HEK293 (cell line): Measurements from ENCODE around the gene TUBB3.

Experiments
- CTCF ChIA-PET: fragments of 350-600 bp; formaldehyde crosslinking; extraction: SDS; loops from one replicate; lab custom pipeline; 2021; ENCODE audit warnings: antibody characterized with exemption; lab: Yijun Ruan, JAX
- POLR2A ChIA-PET: fragments of 300-600 bp; formaldehyde crosslinking; extraction: SDS; loops from one replicate; lab custom pipeline; 2020; ENCODE audit warnings: antibody characterized with exemption, inconsistent platforms; lab: Yijun Ruan, JAX
- H3K27ac ChIP-seq: fragments of 200-500 bp; sonication (Bioruptor generic); 2 replicates; pipeline ENCODE4 v1.5.1; 2014; ENCODE audit warnings: low read depth, low read length, control low read depth, inconsistent platforms; ENCODE audit errors: extremely low read depth
- H3K36me3 ChIP-seq, 2 experiments: fragments of 200-500 bp in 1 of 2; sonication (Bioruptor generic) in 1 of 2; 1 replicate in 1 of 2; 2 replicates in 1 of 2; pipeline ENCODE4 v1.5.1; 2014 to 2017; ENCODE audit warnings: inconsistent platforms in 2 of 2, low read length in 2 of 2; ENCODE audit not compliant: control insufficient read depth in 2 of 2, insufficient read depth in 1 of 2
- H3K4me1 ChIP-seq: fragments of 200-500 bp; sonication (Bioruptor generic); 2 replicates; pipeline ENCODE4 v1.5.1; 2014; ENCODE audit warnings: mild to moderate bottlenecking, low read length, inconsistent platforms; ENCODE audit not compliant: control insufficient read depth, insufficient read depth
- H3K4me3 ChIP-seq: 2 replicates; pipeline ENCODE4 v1.5.1; 2011; ENCODE audit warnings: low read depth, mild to moderate bottlenecking, control low read depth, low read length, moderate library complexity
- H3K9me3 ChIP-seq: fragments of 200-500 bp; sonication (Bioruptor generic); 2 replicates; pipeline ENCODE4 v1.5.1; 2014; ENCODE audit warnings: low read depth, low read length, inconsistent platforms; ENCODE audit not compliant: control insufficient read depth, insufficient read depth
- EGR2 ChIP-seq: fragments of 450-650 bp; formaldehyde crosslinking; IDR thresholded peaks from 2 replicates; pipeline ENCODE4 v1.5.1; 2016; ENCODE audit warnings: low read depth, missing biosample characterization, missing genetic modification characterization
- GLI4 ChIP-seq: fragments of 450-650 bp; formaldehyde crosslinking; IDR thresholded peaks from 2 replicates; pipeline ENCODE4 v1.5.1; 2016; ENCODE audit warnings: missing biosample characterization, missing genetic modification characterization
- HIC1 ChIP-seq: fragments of 450-650 bp; formaldehyde crosslinking; IDR thresholded peaks from 2 replicates; pipeline ENCODE4 v1.5.1; 2016; ENCODE audit warnings: missing biosample characterization, missing genetic modification characterization
- KLF10 ChIP-seq: fragments of 450-650 bp; IDR thresholded peaks from 2 replicates; pipeline ENCODE4 v1.5.1; 2018; ENCODE audit warnings: missing biosample characterization, mild to moderate bottlenecking, missing genetic modification characterization
- PRDM2 ChIP-seq: fragments of 450-650 bp; formaldehyde crosslinking; IDR thresholded peaks from 2 replicates; pipeline ENCODE4 v1.5.1; 2016; ENCODE audit warnings: missing biosample characterization, missing genetic modification characterization, borderline replicate concordance
- SP7 ChIP-seq: fragments of 450-650 bp; formaldehyde crosslinking; IDR thresholded peaks from 2 replicates; pipeline ENCODE4 v1.5.1; 2016; ENCODE audit warnings: missing biosample characterization, missing genetic modification characterization
- YY1 ChIP-seq: fragments of 450-650 bp; formaldehyde crosslinking; IDR thresholded peaks from 2 replicates; pipeline ENCODE4 v1.5.1; 2018; ENCODE audit warnings: missing biosample characterization, missing genetic modification characterization
- ZBTB17 ChIP-seq: fragments of 450-650 bp; formaldehyde crosslinking; IDR thresholded peaks from 2 replicates; pipeline ENCODE4 v1.5.1; 2016; ENCODE audit warnings: missing biosample characterization, missing genetic modification characterization
- ZBTB26 ChIP-seq: fragments of 450-650 bp; formaldehyde crosslinking; optimal IDR thresholded peaks from 2 replicates; pipeline ENCODE3; 2016; ENCODE audit warnings: missing biosample characterization, mild to moderate bottlenecking, missing genetic modification characterization
- ZEB2 ChIP-seq: fragments of 450-650 bp; formaldehyde crosslinking; IDR thresholded peaks from 2 replicates; pipeline ENCODE4 v1.5.1; 2016; ENCODE audit warnings: missing biosample characterization, missing genetic modification characterization
- ZFP37 ChIP-seq: fragments of 450-650 bp; formaldehyde crosslinking; IDR thresholded peaks from 2 replicates; pipeline ENCODE4 v1.5.1; 2016; ENCODE audit warnings: missing biosample characterization, missing genetic modification characterization
- ZFP69B ChIP-seq: fragments of 450-650 bp; formaldehyde crosslinking; IDR thresholded peaks from 2 replicates; pipeline ENCODE4 v1.5.1; 2016; ENCODE audit warnings: missing biosample characterization, missing genetic modification characterization
- ZIC2 ChIP-seq: fragments of 450-650 bp; formaldehyde crosslinking; IDR thresholded peaks from 2 replicates; pipeline ENCODE4 v1.5.1; 2016; ENCODE audit warnings: missing biosample characterization, missing genetic modification characterization
- ZNF112 ChIP-seq: fragments of 450-650 bp; formaldehyde crosslinking; IDR thresholded peaks from 2 replicates; pipeline ENCODE4 v1.5.0; 2017; ENCODE audit warnings: missing biosample characterization, missing genetic modification characterization
- ZNF114 ChIP-seq: fragments of 450-650 bp; formaldehyde crosslinking; IDR thresholded peaks from 2 replicates; pipeline ENCODE4 v1.5.0; 2017; ENCODE audit warnings: missing biosample characterization, missing genetic modification characterization
- ZNF138 ChIP-seq: fragments of 450-650 bp; formaldehyde crosslinking; IDR thresholded peaks from 2 replicates; pipeline ENCODE4 v1.5.1; 2016; ENCODE audit warnings: missing biosample characterization, missing genetic modification characterization, borderline replicate concordance
- ZNF146 ChIP-seq: fragments of 450-650 bp; formaldehyde crosslinking; IDR thresholded peaks from 2 replicates; pipeline ENCODE4 v1.5.1; 2016; ENCODE audit warnings: missing biosample characterization, missing genetic modification characterization
- ZNF221 ChIP-seq: fragments of 450-650 bp; formaldehyde crosslinking; IDR thresholded peaks from 2 replicates; pipeline ENCODE4 v1.5.1; 2017; ENCODE audit warnings: missing biosample characterization, missing genetic modification characterization, borderline replicate concordance
- ZNF501 ChIP-seq: fragments of 450-650 bp; formaldehyde crosslinking; IDR thresholded peaks from 2 replicates; pipeline ENCODE4 v1.5.1; 2016; ENCODE audit warnings: missing biosample characterization, missing genetic modification characterization
- ZNF529 ChIP-seq: fragments of 450-650 bp; formaldehyde crosslinking; IDR thresholded peaks from 2 replicates; pipeline ENCODE4 v1.5.1; 2017; ENCODE audit warnings: missing genetic modification characterization, missing biosample characterization; ENCODE audit not compliant: insufficient replicate concordance
- ZNF585B ChIP-seq: fragments of 450-650 bp; formaldehyde crosslinking; IDR thresholded peaks from 2 replicates; pipeline ENCODE4 v1.5.1; 2016; ENCODE audit warnings: missing biosample characterization, missing genetic modification characterization
- ZNF596 ChIP-seq: fragments of 450-650 bp; IDR thresholded peaks from 2 replicates; pipeline ENCODE4 v1.5.0; 2018; ENCODE audit warnings: missing biosample characterization, mild to moderate bottlenecking, missing genetic modification characterization, moderate library complexity
- ZNF600 ChIP-seq: fragments of 450-650 bp; formaldehyde crosslinking; IDR thresholded peaks from 2 replicates; pipeline ENCODE4 v1.5.1; 2016; ENCODE audit warnings: missing biosample characterization, missing genetic modification characterization
- ZNF692 ChIP-seq: fragments of 450-650 bp; formaldehyde crosslinking; IDR thresholded peaks from 2 replicates; pipeline ENCODE4 v1.5.1; 2016; ENCODE audit warnings: missing biosample characterization, missing genetic modification characterization
- ZXDB ChIP-seq: fragments of 450-650 bp; formaldehyde crosslinking; IDR thresholded peaks from 2 replicates; pipeline ENCODE4 v1.5.1; 2016; ENCODE audit warnings: missing biosample characterization, missing genetic modification characterization

TUBB3 gene

GRCh38 chr16:89921702-89922476 is 1.3 kb upstream of the TUBB3 start (continued):
- TF ChIP-seq YY1 (tag by site-specific recombination) (no peak), ZNF501 (tag by site-specific recombination) (no peak), ZNF114 (tag by site-specific recombination) (no peak), ZNF585B (tag by site-specific recombination) (no peak), ZNF529 (tag by site-specific recombination) (no peak), ZNF596 (tag by site-specific recombination) (0 out of 2 replicates have a peak, but pooled peaks have one; percentile 8), ZNF138 (tag by site-specific recombination) (no peak), ZXDB (tag by site-specific recombination) (peak; percentile 35; the same call in 1 of the 2 replicates), PRDM2 (tag by site-specific recombination) (no peak), HIC1 (tag by site-specific recombination) (no peak)
- TF ChIP-seq, all 188 proteins: peak for 27

GRCh38 chr16:89922477-89922883 is 662 bp upstream of the TUBB3 start:
- no peaks in the 10 kb centered on the region for H3K36me3 ChIP-seq
- ChIA-PET CTCF (interaction anchor here (0.7 to 2.7 kb wide), 4 partner anchors 11 to 76 kb away, joined by 3 to 16 read pairs (median 4); no protein-coding TSS in a partner anchor), POLR2A (interaction anchor here (0.5 to 2.5 kb wide), 19 partner anchors 9 to 222 kb away, joined by 3 to 32 read pairs (median 6); partner anchors contain the start of genes DBNDD1, SPATA2L and TCF25)
- peaks cover 25% of the 10 kb centered on the region for H3K4me1 ChIP-seq
- peak overlapping the region; percentile 37 for H3K4me3 ChIP-seq
- H3K27ac ChIP-seq = peak overlapping the region; percentile 70
- H3K9me3 ChIP-seq = no peaks in the 10 kb centered on the region
- TF ChIP-seq EGR2 (tag by site-specific recombination) = peak; percentile 35; the same call in 1 of the 2 replicates
- no peak for TF ChIP-seq ZFP37
- TF ChIP-seq ZNF600 (tag by site-specific recombination) = peak; percentile 37; the same call in 1 of the 2 replicates
- peak; percentile 48; the same call in 1 of the 2 replicates for TF ChIP-seq ZNF692 (tag by site-specific recombination)
- peak; percentile 65 for TF ChIP-seq ZBTB26 (tag by site-specific recombination)
- TF ChIP-seq ZNF501 (tag by site-specific recombination) = no peak
- 0 out of 2 replicates have a peak, but pooled peaks have one; percentile 44 for TF ChIP-seq KLF10 (tag by site-specific recombination)
- TF ChIP-seq ZBTB17 (tag by site-specific recombination) = no peak
- TF ChIP-seq ZEB2 (tag by site-specific recombination) = peak; percentile 57; the same call in 1 of the 2 replicates
- TF ChIP-seq ZIC2 (tag by site-specific recombination) = no peak
- no peak for TF ChIP-seq ZNF221
- 0 out of 2 replicates have a peak, but pooled peaks have one; percentile 19 for TF ChIP-seq ZFP69B
- no peak for TF ChIP-seq ZNF146 (tag by site-specific recombination)
- TF ChIP-seq ZNF112 (tag by site-specific recombination) = no peak
- 0 out of 2 replicates have a peak, but pooled peaks have one; percentile 24 for TF ChIP-seq SP7 (tag by site-specific recombination)
- no peak for TF ChIP-seq GLI4 (tag by site-specific recombination)
